GM23248 (cell line): ENCODE data around the gene PLCB4. TPM values are rescaled to one million over a fixed set of nuclear protein-coding genes. Genes with fewer than 3 reads are reported as not detected.
A peak's percentile ranks its signal among the peaks of the same experiment; 100 is the strongest.

Experiments used
- DNase-seq: peaks from one replicate; pipeline ENCODE4 v3.0.0-alpha.2; 2015
- H2AFZ ChIP-seq: fragments of 200-600 bp; sonication (generic); 2 replicates; pipeline ENCODE4 v1.6.1; 2016; ENCODE audit warnings: antibody characterized with exemption
- H3F3A ChIP-seq: fragments of 200-600 bp; sonication (generic); 2 replicates; pipeline ENCODE4 v1.6.1; 2016; ENCODE audit warnings: mild to moderate bottlenecking, antibody characterized with exemption, mixed run types; ENCODE audit not compliant: insufficient read depth
- H3K27ac ChIP-seq: fragments of 200-600 bp; sonication (generic); 2 replicates; pipeline ENCODE4 v1.5.1; 2016; ENCODE audit warnings: mild to moderate bottlenecking
- H3K27me3 ChIP-seq: fragments of 200-600 bp; sonication (generic); replicated peaks from 2 replicates; pipeline ENCODE4 v1.6.1; 2016; ENCODE audit warnings: mild to moderate bottlenecking; ENCODE audit not compliant: insufficient read depth
- H3K36me3 ChIP-seq: fragments of 200-600 bp; sonication (generic); 2 replicates; pipeline ENCODE4 v1.6.1; 2016; ENCODE audit warnings: low read depth, mild to moderate bottlenecking
- H3K4me1 ChIP-seq: fragments of 200-600 bp; sonication (generic); 2 replicates; pipeline ENCODE4 v1.6.1; 2016; ENCODE audit warnings: mild to moderate bottlenecking; ENCODE audit not compliant: insufficient read depth
- H3K4me2 ChIP-seq: fragments of 200-600 bp; sonication (generic); one replicate; pipeline ENCODE4 v1.6.1; 2016; ENCODE audit warnings: mild to moderate bottlenecking; ENCODE audit not compliant: unreplicated experiment
- H3K4me3 ChIP-seq: fragments of 200-600 bp; sonication (generic); 2 replicates; pipeline ENCODE4 v1.5.1; 2016; ENCODE audit warnings: mild to moderate bottlenecking
- H3K79me2 ChIP-seq: fragments of 200-600 bp; sonication (generic); 2 replicates; pipeline ENCODE4 v1.6.1; 2016; ENCODE audit warnings: mild to moderate bottlenecking; ENCODE audit not compliant: insufficient read depth
- H3K9ac ChIP-seq: fragments of 200-600 bp; sonication (generic); 2 replicates; pipeline ENCODE4 v1.6.1; 2016; ENCODE audit warnings: mild to moderate bottlenecking
- H3K9me2 ChIP-seq: fragments of 200-600 bp; sonication (generic); 2 replicates; pipeline ENCODE4 v1.6.1; 2016; ENCODE audit warnings: mixed run types, mild to moderate bottlenecking, moderate library complexity; ENCODE audit not compliant: insufficient read depth
- H3K9me3 ChIP-seq: fragments of 200-600 bp; sonication (generic); one replicate; pipeline ENCODE4 v1.6.1; 2017; ENCODE audit warnings: low read depth
- H4K20me1 ChIP-seq: fragments of 200-600 bp; sonication (generic); 2 replicates; pipeline ENCODE4 v1.6.0; 2016; ENCODE audit not compliant: insufficient read depth
- EZH2 ChIP-seq: fragments of 200-600 bp; sonication (generic); IDR thresholded peaks from 2 replicates; pipeline ENCODE4 v1.6.1; 2018; ENCODE audit warnings: antibody characterized with exemption, mild to moderate bottlenecking; ENCODE audit not compliant: insufficient read depth, poor library complexity, severe bottlenecking
- EZH2phosphoT487 ChIP-seq: fragments of 200-600 bp; sonication (generic); IDR thresholded peaks from 2 replicates; pipeline ENCODE4 v1.6.1; 2018; ENCODE audit warnings: antibody characterized with exemption, moderate library complexity, mild to moderate bottlenecking, low read depth; ENCODE audit not compliant: insufficient read depth
- WGBS, 2 experiments: methylation state at CpG; one replicate each; pipeline ENCODE4 v1.1.6; 2015 to 2017; ENCODE audit warnings: low lambda C conversion rate in 2 of 2, low coverage in 1 of 2; ENCODE audit errors: missing lambda C conversion rate in 2 of 2; 5-methylcytosine and 5-hydroxymethylcytosine counted together
- in situ Hi-C: fragments of 300-500 bp; cut with MboI; formaldehyde crosslinking; loops from 2 replicates; pipeline ENCODE4 v1.15.0; 2020
- polyA plus RNA-seq: library from polyadenylated mRNA; unstranded; fragments of >200 nt; fragmentation: Nextera tagmentation; extraction: Ambion mirVana; gene quantifications from 2 replicates; pipeline ENCODE4 v1.2.1, GENCODE V29; 2016
- total RNA-seq: library from RNA; depleted of rRNA; stranded (reverse); fragments of >200 nt; shearing (Covaris generic); gene quantifications from 2 replicates; pipeline ENCODE4 v1.2.3, GENCODE V29; 2014

The PLCB4 gene
- total and polyA plus RNA-seq, 2 experiments from 2014 or later, result 5.0 to 9.5 TPM

DNA sequence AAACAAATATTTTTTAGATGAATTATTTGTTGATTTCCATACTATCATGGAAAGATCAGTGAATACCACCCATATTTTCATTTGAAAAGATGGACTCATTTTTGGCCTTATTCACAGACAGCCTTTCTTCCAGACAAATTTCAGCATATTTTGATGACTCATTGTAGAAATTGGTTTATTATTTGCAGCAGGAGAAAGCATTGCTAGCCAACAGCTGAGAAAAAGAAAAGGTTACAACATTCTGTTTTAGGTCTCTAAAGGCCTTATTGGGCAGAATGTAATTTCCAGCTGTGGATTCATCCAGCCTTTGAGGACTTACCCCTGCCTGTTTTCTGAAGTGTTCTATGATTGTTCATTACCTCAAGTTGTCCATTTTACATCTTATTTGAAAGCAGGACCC lies 201.9 kb downstream of the PLCB4 start:
- peak overlapping the region; percentile 11; the same call in 1 of the 2 replicates for H2AFZ ChIP-seq
- H3K9ac ChIP-seq, result peak overlapping the region; percentile 14; the same call in 1 of the 2 replicates
- no peaks in the 10 kb centered on the region for H3K36me3 ChIP-seq
- peak overlapping the region; percentile 17 for H3K4me2 ChIP-seq
- H3K79me2 ChIP-seq, result no peaks in the 10 kb centered on the region
- no peaks in the 10 kb centered on the region for H3K9me3 ChIP-seq
- TF ChIP-seq EZH2phosphoT487, result no peak
- TF ChIP-seq EZH2, result no peak
- peak overlapping the region; percentile 55 for H3K27ac ChIP-seq
- no peak overlapping the region for H3K4me3 ChIP-seq
- no peaks in the 10 kb centered on the region for H4K20me1 ChIP-seq
- H3K27me3 ChIP-seq, result no peaks in the 10 kb centered on the region
- H3F3A ChIP-seq, result peaks cover 27% of the 10 kb centered on the region
- in situ Hi-C loops, result no loop called here
- peaks cover 27% of the 10 kb centered on the region for H3K4me1 ChIP-seq
- H3K9me2 ChIP-seq, result no peaks in the 10 kb centered on the region
- DNase-seq, result peak; percentile 83

- Histone ChIP-seq H3F3A (no peaks in the 10 kb centered on the region), H3K4me1 (peaks cover 9% of the 10 kb centered on the region), H4K20me1 (no peaks in the 10 kb centered on the region), H3K4me2 (no peak overlapping the region), H3K9me2 (no peaks in the 10 kb centered on the region), H2AFZ (no peak overlapping the region), H3K9ac (no peak overlapping the region), H3K27ac (no peak overlapping the region), H3K4me3 (no peak overlapping the region), H3K79me2 (no peaks in the 10 kb centered on the region), H3K36me3 (no peaks in the 10 kb centered on the region), H3K9me3 (no peaks in the 10 kb centered on the region), H3K27me3 (no peaks in the 10 kb centered on the region)
- TF ChIP-seq EZH2 (no peak), EZH2phosphoT487 (no peak)
- WGBS, 2 experiments, result 73 to 84% methylated on average over 4 of the region's 4 CpGs
- DNase-seq, result no peak
- in situ Hi-C loops, result no loop called here
These were observed 208.1 kb downstream of the PLCB4 start for GRCh38 chr20:9276966-9277468.

DNA sequence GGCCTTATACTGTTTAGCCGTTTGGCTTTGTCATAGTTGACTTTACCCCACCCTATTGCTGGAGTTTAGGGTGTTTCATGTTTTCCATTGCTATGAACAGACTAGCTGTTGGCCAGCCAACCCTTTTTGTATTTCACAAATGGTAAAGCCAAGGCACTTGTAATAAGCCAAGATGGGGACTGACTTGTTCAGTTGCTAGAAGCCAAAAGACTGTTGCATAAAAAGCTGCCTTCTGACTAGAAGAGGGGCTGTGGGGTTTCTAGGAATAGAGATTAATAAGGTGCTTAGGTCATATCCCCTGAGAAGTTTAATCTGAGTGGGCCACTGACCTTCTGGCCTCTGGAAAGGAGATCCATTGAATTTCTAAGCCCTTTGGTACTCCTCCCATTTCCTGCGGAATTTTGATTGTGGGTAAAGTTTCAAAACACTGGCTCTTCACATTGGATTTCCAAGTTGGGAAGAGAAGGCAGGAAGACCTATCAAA lies 211.1 kb downstream of the PLCB4 start:
- H3K4me1 ChIP-seq, result peaks cover 9% of the 10 kb centered on the region
- in situ Hi-C loops, result no loop called here
- no peaks in the 10 kb centered on the region for H4K20me1 ChIP-seq
- H3K9me3 ChIP-seq, result no peaks in the 10 kb centered on the region
- peak; percentile 11 for DNase-seq
- no peak overlapping the region for H3K27ac ChIP-seq
- TF ChIP-seq EZH2, result no peak
- no peak for TF ChIP-seq EZH2phosphoT487
- H3K4me2 ChIP-seq, result no peak overlapping the region
- 35 to 41% methylated on average over 2 of the region's 2 CpGs for WGBS, 2 experiments
- no peak overlapping the region for H3K9ac ChIP-seq
- H3K79me2 ChIP-seq, result no peaks in the 10 kb centered on the region
- H3K9me2 ChIP-seq, result no peaks in the 10 kb centered on the region
- no peaks in the 10 kb centered on the region for H3K27me3 ChIP-seq
- H2AFZ ChIP-seq, result peak overlapping the region; percentile 17; the same call in 1 of the 2 replicates
- H3K4me3 ChIP-seq, result no peak overlapping the region
- H3F3A ChIP-seq, result no peaks in the 10 kb centered on the region
- H3K36me3 ChIP-seq, result no peaks in the 10 kb centered on the region

DNA sequence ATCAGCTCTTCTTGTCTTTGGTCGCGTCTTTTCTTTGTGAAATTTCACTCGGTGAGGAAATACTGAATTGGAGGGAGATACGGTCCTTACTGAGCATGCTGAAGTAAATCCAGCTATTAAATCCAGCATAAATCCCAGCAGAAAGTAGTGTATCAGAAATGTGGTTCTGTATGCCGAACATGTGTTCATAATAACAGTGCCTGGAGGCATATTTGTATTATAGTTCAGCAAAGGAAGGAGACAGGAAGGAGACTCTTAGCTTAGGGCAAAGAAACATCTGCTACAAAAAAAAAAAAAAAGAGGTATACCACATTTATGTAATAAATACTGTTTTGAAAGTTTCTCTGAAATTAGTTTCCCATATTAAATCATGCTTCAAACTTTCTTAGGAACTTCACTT lies 211.8 kb downstream of the PLCB4 start:
- no peak for TF ChIP-seq EZH2phosphoT487
- no peak for TF ChIP-seq EZH2
- peaks cover 9% of the 10 kb centered on the region for H3K4me1 ChIP-seq
- H3K27me3 ChIP-seq, result no peaks in the 10 kb centered on the region
- no peaks in the 10 kb centered on the region for H3K9me3 ChIP-seq
- H2AFZ ChIP-seq, result peak overlapping the region; percentile 17
- 11 to 12% methylated on average over 5 of the region's 5 CpGs for WGBS, 2 experiments
- no peaks in the 10 kb centered on the region for H3F3A ChIP-seq
- no peaks in the 10 kb centered on the region for H3K79me2 ChIP-seq
- no peak overlapping the region for H3K9ac ChIP-seq
- in situ Hi-C loops, result no loop called here
- peak overlapping the region; percentile 15 for H3K4me2 ChIP-seq
- no peaks in the 10 kb centered on the region for H3K36me3 ChIP-seq
- DNase-seq, result peak; percentile 33
- H3K4me3 ChIP-seq, result no peak overlapping the region
- H3K27ac ChIP-seq, result no peak overlapping the region
- H4K20me1 ChIP-seq, result no peaks in the 10 kb centered on the region
- H3K9me2 ChIP-seq, result no peaks in the 10 kb centered on the region

DNA sequence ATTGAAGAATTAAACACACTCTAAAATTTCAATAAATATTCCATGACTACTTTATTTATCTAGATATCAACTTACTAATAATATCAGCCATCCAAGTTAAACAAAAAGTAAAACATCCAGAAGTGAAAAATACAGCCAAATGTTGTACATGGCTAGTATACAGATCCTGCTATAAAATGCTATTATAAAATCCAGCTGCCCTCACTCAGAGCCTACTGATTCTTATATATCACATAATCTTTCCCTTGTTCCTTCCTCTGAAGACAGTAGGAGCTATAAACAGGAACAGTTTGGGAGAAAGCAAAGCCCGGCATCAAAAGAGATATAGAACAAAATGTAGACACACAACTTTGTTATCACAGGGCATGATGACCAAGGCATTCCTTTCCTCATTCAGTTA lies 212.9 kb downstream of the PLCB4 start:
- no peak for DNase-seq
- Histone ChIP-seq H3K9me2 (no peaks in the 10 kb centered on the region), H3K4me3 (no peak overlapping the region), H3K9me3 (no peaks in the 10 kb centered on the region), H2AFZ (no peak overlapping the region), H3F3A (no peaks in the 10 kb centered on the region), H3K9ac (no peak overlapping the region), H3K79me2 (no peaks in the 10 kb centered on the region), H3K4me1 (peaks cover 12% of the 10 kb centered on the region), H3K27ac (no peak overlapping the region), H3K36me3 (no peaks in the 10 kb centered on the region), H3K4me2 (no peak overlapping the region), H4K20me1 (no peaks in the 10 kb centered on the region), H3K27me3 (no peaks in the 10 kb centered on the region)
- in situ Hi-C loops, result no loop called here
- 74 to 76% methylated on average over 1 of the region's 1 CpG for WGBS, 2 experiments
- TF ChIP-seq EZH2 (no peak), EZH2phosphoT487 (no peak)
